GM13977 (cell line): ENCODE results near the gene MELTF.

ENCODE experiments used
- DNase-seq: peaks from one replicate; pipeline ENCODE4 v3.0.0; 2012; ENCODE audit warnings: low spot score
- CTCF ChIP-seq: IDR thresholded peaks from 2 replicates; pipeline ENCODE4 v1.5.1; 2012; ENCODE audit warnings: mild to moderate bottlenecking, control low read depth; ENCODE audit not compliant: insufficient read depth; ENCODE audit errors: extremely low read depth, missing control alignments
- in situ Hi-C: fragments of 300-500 bp; cut with MboI; formaldehyde crosslinking; loops from one replicate; pipeline ENCODE4 v1.12.0; 2022; ENCODE audit warnings: low sequenced_read_pairs, low pct_unique_long_range_greater_than_20kb, mixed read lengths, inconsistent platforms; ENCODE audit not compliant: unreplicated experiment

Gene MELTF

GRCh38 chr3:196965112-196965803 is 64.4 kb downstream of the MELTF start:
- in situ Hi-C loops: no loop called here
- no peak for TF ChIP-seq CTCF
- DNase-seq: no peak

- in situ Hi-C loops: no loop called here
- no peak for TF ChIP-seq CTCF
- DNase-seq: no peak
Measured at GRCh38 chr3:196963631-196963953, 66.0 kb downstream of the MELTF start.

GRCh38 chr3:196962930-196963630 is 66.5 kb downstream of the MELTF start:
- DNase-seq: no peak
- in situ Hi-C loops: no loop called here
- no peak for TF ChIP-seq CTCF

- in situ Hi-C loops: no loop called here
- no peak for TF ChIP-seq CTCF
Measured at GRCh38 chr3:196962108-196962929, 67.3 kb downstream of the MELTF start.

GRCh38 chr3:196954832-196955231 is 74.8 kb downstream of the MELTF start:
- in situ Hi-C loops: no loop called here

More at GRCh38 chr3:196962108-196962929, 67.3 kb downstream of the MELTF start:
- no peak for DNase-seq

More at GRCh38 chr3:196954832-196955231, 74.8 kb downstream of the MELTF start:
- TF ChIP-seq CTCF: no peak
- no peak for DNase-seq
